GM21390 (cell line): ENCODE data around the gene IGFN1.
"Not testable (repeated sequence)": the region's sequence is repeated elsewhere in the genome, so short reads cannot be mapped to it uniquely, and the experiment has no call there.

Source experiments
- ATAC-seq: cut with Tn5 transposase; IDR thresholded peaks from one replicate; pipeline ENCODE4 v1.9.1; 2021; ENCODE audit not compliant: unreplicated experiment

Gene IGFN1

GRCh38 chr1:201241736-201242135 lies 51.1 kb downstream of the IGFN1 start:
- no peak for ATAC-seq

- ATAC-seq = no peak
Observed at GRCh38 chr1:201245082-201245481, 54.5 kb downstream of the IGFN1 start.

GRCh38 chr1:201248721-201249559 lies 58.3 kb downstream of the IGFN1 start:
- ATAC-seq = no peak

GRCh38 chr1:201250326-201251011 lies 59.8 kb downstream of the IGFN1 start:
- ATAC-seq = no peak

GRCh38 chr1:201251411-201251810 lies 60.8 kb downstream of the IGFN1 start:
- no peak for ATAC-seq

GRCh38 chr1:201251851-201252430 lies 61.3 kb downstream of the IGFN1 start:
- no peak for ATAC-seq

GRCh38 chr1:201252944-201253371 lies 62.3 kb downstream of the IGFN1 start:
- no peak for ATAC-seq

GRCh38 chr1:201253411-201253810 lies 62.8 kb downstream of the IGFN1 start:
- no peak for ATAC-seq

GRCh38 chr1:201253906-201254624 lies 63.4 kb downstream of the IGFN1 start:
- ATAC-seq = no peak

GRCh38 chr1:201254625-201255478 lies 64.2 kb downstream of the IGFN1 start:
- ATAC-seq = no peak

GRCh38 chr1:201255479-201256362 lies 65.1 kb downstream of the IGFN1 start:
- no peak for ATAC-seq

- not testable (repeated sequence) for ATAC-seq
Observed at GRCh38 chr1:201258132-201258531, 67.5 kb downstream of the IGFN1 start.

- ATAC-seq = no peak
Observed at GRCh38 chr1:201258763-201259230, 68.2 kb downstream of the IGFN1 start.

GRCh38 chr1:201259476-201260235 lies 69.0 kb downstream of the IGFN1 start:
- no peak for ATAC-seq

- no peak for ATAC-seq
Observed at GRCh38 chr1:201260236-201260590, 69.6 kb downstream of the IGFN1 start.

GRCh38 chr1:201260648-201261311 lies 70.2 kb downstream of the IGFN1 start:
- no peak for ATAC-seq

GRCh38 chr1:201261771-201262547 lies 71.3 kb downstream of the IGFN1 start:
- no peak for ATAC-seq
